ENCODE results near the gene ZNF428. TPM values are rescaled to one million over a fixed set of nuclear protein-coding genes. Genes with fewer than 3 reads are reported as not detected.

Gene ZNF428
- total RNA-seq, 3 donors from 2014 or later (not counting 1 experiment from before 2014, with no cell fraction given) = 36.3 to 50.5 (median 37.6) TPM

DNA sequence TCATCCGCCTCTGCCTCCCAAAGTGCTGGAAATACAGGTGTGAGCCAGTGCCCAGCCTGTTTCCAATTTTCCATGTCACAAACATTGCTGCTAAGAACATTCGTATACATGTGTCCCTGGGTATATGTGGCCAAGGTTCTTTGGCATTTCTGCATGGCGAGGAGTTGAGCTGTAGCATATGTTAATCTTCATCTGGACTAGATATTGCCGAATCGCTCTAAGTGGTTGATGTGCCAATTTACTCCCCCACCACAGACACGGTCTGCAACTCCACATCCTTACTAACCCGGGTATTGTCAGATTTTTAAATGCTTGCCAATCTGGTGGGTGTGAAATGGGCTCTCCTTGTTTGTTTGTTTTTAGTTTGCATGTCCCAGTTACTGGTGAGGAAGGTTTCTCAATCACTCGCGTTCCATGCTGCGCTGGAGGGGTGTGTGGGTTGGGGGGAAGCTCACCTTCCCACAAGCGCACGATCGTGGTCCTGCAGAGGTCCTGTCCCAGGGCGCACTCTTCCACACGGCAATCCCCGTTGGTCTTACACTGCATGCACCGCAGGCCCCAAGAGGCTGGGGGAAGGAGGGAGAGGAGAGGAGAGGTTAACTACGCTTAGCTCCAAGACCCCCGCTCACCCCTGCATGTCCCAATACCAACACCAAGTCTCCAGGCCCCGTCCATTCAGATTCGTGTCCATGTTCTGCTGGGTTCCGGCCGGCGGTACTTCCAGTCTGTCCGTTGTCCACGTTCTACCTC is 47.9 kb upstream of the ZNF428 start:
- 92% methylated on average over 24 of the region's 26 CpGs for WGBS (ENCODE audit: insufficient coverage)
- H3K4me3 Mint-ChIP-seq = peak overlapping the region; percentile 94
- Histone ChIP-seq H3K27me3 (ENCODE audit: control insufficient read depth, insufficient read depth, low read length) (peaks cover 3% of the 10 kb centered on the region), H3K36me3 (ENCODE audit: control insufficient read depth, insufficient read depth, low read length) (no peaks in the 10 kb centered on the region), H3K4me3 (ENCODE audit: low read length) (no peak overlapping the region), H3K27ac (ENCODE audit: low read length) (no peak overlapping the region), H3K4me1 (ENCODE audit: control insufficient read depth, insufficient read depth, low read length) (peaks cover 48% of the 10 kb centered on the region), H3K9me3 (ENCODE audit: control insufficient read depth, insufficient read depth, low read length) (no peaks in the 10 kb centered on the region)
- peaks cover 44 to 50% of the 10 kb centered on the region in 2 donors for H3K4me1 Mint-ChIP-seq
- TF ChIP-seq CTCF (IDR thresholded peaks at IDR 0.05) = no peak
- peak in 1 of 2 donors; percentile 21 for DNase-seq
- no peaks in the 10 kb centered on the region for H3K36me3 Mint-ChIP-seq
- intact Hi-C loops (cut with micrococcal nuclease) = no loop called here
- peak overlapping the region in 1 of 2 donors; percentile 84 for H3K27ac Mint-ChIP-seq
- H3K27me3 Mint-ChIP-seq (ENCODE audit: low read depth in 2 of 2) = peaks cover 0 to 7% of the 10 kb centered on the region in 2 donors
- no peaks in the 10 kb centered on the region for H3K9me3 Mint-ChIP-seq
- no peak for ATAC-seq

GRCh38 chr19:43664018-43664417 is 44.6 kb upstream of the ZNF428 start:
- no peaks in the 10 kb centered on the region for H3K36me3 Mint-ChIP-seq
- DNase-seq (peak in 1 of 2 donors; percentile 82), ATAC-seq (no peak)
- TF ChIP-seq CTCF (IDR thresholded peaks at IDR 0.05) = no peak
- H3K27ac Mint-ChIP-seq = no peak overlapping the region
- 4% methylated on average over 6 of the region's 7 CpGs for WGBS (ENCODE audit: insufficient coverage)
- no peak overlapping the region for H3K4me3 ChIP-seq (ENCODE audit: low read length)
- peaks cover 32% of the 10 kb centered on the region for H3K4me1 ChIP-seq (ENCODE audit: control insufficient read depth, insufficient read depth, low read length)
- H3K4me3 Mint-ChIP-seq = peak overlapping the region; percentile 26
- H3K27me3 ChIP-seq (ENCODE audit: control insufficient read depth, insufficient read depth, low read length) = peaks cover 3% of the 10 kb centered on the region
- H3K27me3 Mint-ChIP-seq (ENCODE audit: low read depth in 2 of 2) = peaks cover 0 to 4% of the 10 kb centered on the region in 2 donors
- H3K27ac ChIP-seq (ENCODE audit: low read length) = no peak overlapping the region
- no peaks in the 10 kb centered on the region for H3K9me3 ChIP-seq (ENCODE audit: control insufficient read depth, insufficient read depth, low read length)
- intact Hi-C loops (cut with micrococcal nuclease) = no loop called here
- peaks cover 27 to 33% of the 10 kb centered on the region in 2 donors for H3K4me1 Mint-ChIP-seq
- H3K36me3 ChIP-seq (ENCODE audit: control insufficient read depth, insufficient read depth, low read length) = no peaks in the 10 kb centered on the region
- no peaks in the 10 kb centered on the region for H3K9me3 Mint-ChIP-seq

GRCh38 chr19:43662487-43662886 is 43.1 kb upstream of the ZNF428 start:
- Mint-ChIP-seq H3K9me3 (peaks cover 0 to 3% of the 10 kb centered on the region in 2 donors), H3K4me3 (no peak overlapping the region), H3K27me3 (ENCODE audit: low read depth in 2 of 2) (no peaks in the 10 kb centered on the region), H3K36me3 (no peaks in the 10 kb centered on the region), H3K4me1 (peaks cover 15 to 18% of the 10 kb centered on the region in 2 donors), H3K27ac (no peak overlapping the region)
- 97% methylated on average over 6 of the region's 6 CpGs for WGBS (ENCODE audit: insufficient coverage)
- Histone ChIP-seq H3K27me3 (ENCODE audit: control insufficient read depth, insufficient read depth, low read length) (no peaks in the 10 kb centered on the region), H3K36me3 (ENCODE audit: control insufficient read depth, insufficient read depth, low read length) (no peaks in the 10 kb centered on the region), H3K27ac (ENCODE audit: low read length) (no peak overlapping the region), H3K4me3 (ENCODE audit: low read length) (no peak overlapping the region), H3K9me3 (ENCODE audit: control insufficient read depth, insufficient read depth, low read length) (peaks cover 3% of the 10 kb centered on the region), H3K4me1 (ENCODE audit: control insufficient read depth, insufficient read depth, low read length) (peaks cover 17% of the 10 kb centered on the region)
- intact Hi-C loops (cut with micrococcal nuclease) = no loop called here
- DNase-seq (no peak), ATAC-seq (no peak)
- TF ChIP-seq CTCF (IDR thresholded peaks at IDR 0.05) = no peak
